ENCODE results near the gene AEN.

Gene AEN

GRCh38 chr15:88652456-88653199 is 31.5 kb downstream of the AEN start:
- Histone ChIP-seq H3K4me3 (ENCODE audit: low read depth, low read length) (no peak overlapping the region), H3K27me3 (ENCODE audit: control insufficient read depth, insufficient read depth, low read length) (no peaks in the 10 kb centered on the region), H3K36me3 (ENCODE audit: control insufficient read depth, insufficient read depth, low read length) (no peaks in the 10 kb centered on the region), H3K9me3 (ENCODE audit: control insufficient read depth, insufficient read depth, low read length) (no peaks in the 10 kb centered on the region), H3K9ac (ENCODE audit: low read depth, low read length) (no peak overlapping the region), H3K27ac (ENCODE audit: low read depth, low read length) (no peak overlapping the region), H3K4me1 (ENCODE audit: control insufficient read depth, insufficient read depth, low read length) (peaks cover 12% of the 10 kb centered on the region)

DNA sequence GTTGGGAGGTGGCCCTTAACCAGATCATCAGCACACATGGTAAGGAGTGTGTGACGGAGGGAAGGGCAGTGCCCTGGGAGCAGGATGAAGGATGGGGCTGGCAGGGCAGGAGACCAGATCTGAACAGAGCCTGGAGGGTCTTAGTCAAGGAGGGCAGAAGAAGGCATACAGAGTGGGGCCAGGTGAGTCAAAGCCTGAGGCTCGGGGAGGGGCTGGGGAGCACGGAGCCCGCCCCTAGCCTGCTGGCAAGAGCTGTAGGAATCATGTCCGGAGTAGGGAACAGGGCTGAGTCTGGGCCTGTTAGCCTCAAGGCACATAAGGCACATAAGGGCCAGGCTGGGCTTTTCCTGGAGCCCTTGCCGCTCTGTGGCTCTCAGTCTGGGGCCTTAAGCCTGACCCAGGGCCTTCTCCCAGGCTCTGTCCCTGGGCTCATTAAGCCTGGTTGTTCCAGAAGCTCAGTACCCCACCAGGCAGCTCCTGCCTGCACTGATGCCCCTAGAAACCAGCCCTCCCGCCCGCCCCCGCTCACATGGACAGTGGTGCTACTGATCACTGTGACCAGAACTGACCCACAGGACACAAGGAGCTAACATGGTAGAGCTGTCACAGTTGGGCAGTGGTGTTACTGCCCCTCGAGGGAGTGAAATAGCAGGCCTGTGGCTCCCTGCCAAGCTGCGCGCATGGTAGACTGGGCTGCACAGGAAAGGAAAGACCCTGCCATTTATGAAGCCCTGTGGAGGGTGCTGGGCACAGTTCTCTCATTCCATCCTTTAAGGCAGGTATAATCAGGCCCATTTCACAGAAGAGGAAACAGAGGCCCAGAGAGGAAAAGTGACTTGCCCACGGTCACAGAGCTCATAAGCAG is 32.3 kb downstream of the AEN start:
- H3K4me3 ChIP-seq (ENCODE audit: low read depth, low read length): no peak overlapping the region
- no peaks in the 10 kb centered on the region for H3K36me3 ChIP-seq (ENCODE audit: control insufficient read depth, insufficient read depth, low read length)
- H3K4me1 ChIP-seq (ENCODE audit: control insufficient read depth, insufficient read depth, low read length): peaks cover 14% of the 10 kb centered on the region
- H3K9ac ChIP-seq (ENCODE audit: low read depth, low read length): no peak overlapping the region
- H3K9me3 ChIP-seq (ENCODE audit: control insufficient read depth, insufficient read depth, low read length): no peaks in the 10 kb centered on the region
- H3K27me3 ChIP-seq (ENCODE audit: control insufficient read depth, insufficient read depth, low read length): no peaks in the 10 kb centered on the region
- no peak overlapping the region for H3K27ac ChIP-seq (ENCODE audit: low read depth, low read length)

GRCh38 chr15:88654430-88655102 is 33.4 kb downstream of the AEN start:
- Histone ChIP-seq H3K27me3 (ENCODE audit: control insufficient read depth, insufficient read depth, low read length) (no peaks in the 10 kb centered on the region), H3K9ac (ENCODE audit: low read depth, low read length) (no peak overlapping the region), H3K4me3 (ENCODE audit: low read depth, low read length) (no peak overlapping the region), H3K27ac (ENCODE audit: low read depth, low read length) (no peak overlapping the region), H3K36me3 (ENCODE audit: control insufficient read depth, insufficient read depth, low read length) (no peaks in the 10 kb centered on the region), H3K9me3 (ENCODE audit: control insufficient read depth, insufficient read depth, low read length) (no peaks in the 10 kb centered on the region), H3K4me1 (ENCODE audit: control insufficient read depth, insufficient read depth, low read length) (peaks cover 16% of the 10 kb centered on the region)

- Histone ChIP-seq H3K4me3 (ENCODE audit: low read depth, low read length) (no peak overlapping the region), H3K27me3 (ENCODE audit: control insufficient read depth, insufficient read depth, low read length) (no peaks in the 10 kb centered on the region), H3K9me3 (ENCODE audit: control insufficient read depth, insufficient read depth, low read length) (no peaks in the 10 kb centered on the region), H3K9ac (ENCODE audit: low read depth, low read length) (no peak overlapping the region), H3K27ac (ENCODE audit: low read depth, low read length) (no peak overlapping the region), H3K4me1 (ENCODE audit: control insufficient read depth, insufficient read depth, low read length) (peaks cover 16% of the 10 kb centered on the region), H3K36me3 (ENCODE audit: control insufficient read depth, insufficient read depth, low read length) (no peaks in the 10 kb centered on the region)
Observed at GRCh38 chr15:88655103-88655553, 34.0 kb downstream of the AEN start.

- Histone ChIP-seq H3K9ac (ENCODE audit: low read depth, low read length) (no peak overlapping the region), H3K27ac (ENCODE audit: low read depth, low read length) (no peak overlapping the region), H3K36me3 (ENCODE audit: control insufficient read depth, insufficient read depth, low read length) (no peaks in the 10 kb centered on the region), H3K9me3 (ENCODE audit: control insufficient read depth, insufficient read depth, low read length) (no peaks in the 10 kb centered on the region), H3K27me3 (ENCODE audit: control insufficient read depth, insufficient read depth, low read length) (no peaks in the 10 kb centered on the region), H3K4me1 (ENCODE audit: control insufficient read depth, insufficient read depth, low read length) (peaks cover 16% of the 10 kb centered on the region), H3K4me3 (ENCODE audit: low read depth, low read length) (no peak overlapping the region)
Observed at GRCh38 chr15:88655800-88656488, 34.8 kb downstream of the AEN start.

GRCh38 chr15:88656760-88657221 is 35.7 kb downstream of the AEN start:
- H3K27me3 ChIP-seq (ENCODE audit: control insufficient read depth, insufficient read depth, low read length): no peaks in the 10 kb centered on the region
- peaks cover 11% of the 10 kb centered on the region for H3K4me1 ChIP-seq (ENCODE audit: control insufficient read depth, insufficient read depth, low read length)
- H3K4me3 ChIP-seq (ENCODE audit: low read depth, low read length): no peak overlapping the region
- H3K9ac ChIP-seq (ENCODE audit: low read depth, low read length): no peak overlapping the region
- no peaks in the 10 kb centered on the region for H3K36me3 ChIP-seq (ENCODE audit: control insufficient read depth, insufficient read depth, low read length)
- H3K27ac ChIP-seq (ENCODE audit: low read depth, low read length): no peak overlapping the region
- H3K9me3 ChIP-seq (ENCODE audit: control insufficient read depth, insufficient read depth, low read length): no peaks in the 10 kb centered on the region

- Histone ChIP-seq H3K4me1 (ENCODE audit: control insufficient read depth, insufficient read depth, low read length) (peaks cover 10% of the 10 kb centered on the region), H3K27me3 (ENCODE audit: control insufficient read depth, insufficient read depth, low read length) (no peaks in the 10 kb centered on the region), H3K4me3 (ENCODE audit: low read depth, low read length) (no peak overlapping the region), H3K9ac (ENCODE audit: low read depth, low read length) (no peak overlapping the region), H3K27ac (ENCODE audit: low read depth, low read length) (no peak overlapping the region), H3K36me3 (ENCODE audit: control insufficient read depth, insufficient read depth, low read length) (no peaks in the 10 kb centered on the region), H3K9me3 (ENCODE audit: control insufficient read depth, insufficient read depth, low read length) (no peaks in the 10 kb centered on the region)
Observed at GRCh38 chr15:88657326-88658069, 36.4 kb downstream of the AEN start.

- H3K4me3 ChIP-seq (ENCODE audit: low read depth, low read length): no peak overlapping the region
- H3K27ac ChIP-seq (ENCODE audit: low read depth, low read length): no peak overlapping the region
Observed at GRCh38 chr15:88658070-88658965, 37.2 kb downstream of the AEN start.

DNA sequence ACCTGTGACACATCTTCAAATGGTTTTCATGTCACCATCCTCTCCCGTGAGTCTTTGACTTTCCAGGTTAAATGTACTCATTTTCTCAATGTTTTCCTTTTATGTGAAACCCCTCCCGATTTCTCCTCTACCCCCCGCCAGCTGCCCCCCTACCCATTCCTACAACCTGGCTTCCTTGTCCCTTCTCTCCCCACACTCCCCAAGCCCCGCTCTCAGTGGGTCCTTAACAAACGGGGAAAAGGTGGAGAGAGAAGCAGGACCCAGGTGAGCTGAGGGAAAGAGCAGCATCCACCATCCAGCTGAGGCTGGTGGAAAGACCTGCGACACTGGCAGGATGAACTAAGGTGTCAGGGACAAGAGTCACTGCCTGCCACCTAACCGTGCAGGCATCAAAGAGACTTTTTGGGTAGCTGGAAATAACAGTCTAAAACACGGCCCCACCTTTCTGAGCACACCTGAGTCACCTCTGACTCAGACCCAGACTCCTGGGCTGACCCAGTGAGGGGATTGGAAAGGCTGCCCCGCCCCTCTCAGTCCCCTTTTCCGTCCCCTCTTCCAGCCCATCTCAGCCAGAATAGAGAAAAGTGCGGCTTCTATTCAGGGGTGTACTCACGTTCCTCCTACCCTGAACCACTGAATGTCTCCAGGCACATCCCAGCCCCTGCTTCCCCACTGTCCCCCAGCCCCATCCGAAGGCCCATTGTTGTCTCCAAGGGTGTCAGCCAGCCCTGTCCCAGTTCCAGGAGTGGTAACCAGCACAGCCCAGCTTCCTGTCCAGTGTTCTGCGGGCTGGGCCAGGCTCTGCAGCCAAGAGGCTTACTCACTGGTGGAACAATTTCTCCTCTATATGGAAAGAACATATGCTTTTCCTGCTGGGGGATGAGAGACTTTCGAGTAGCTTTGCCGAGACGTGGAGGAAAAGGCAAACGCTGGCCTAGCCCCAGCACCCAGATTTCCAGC is 38.1 kb downstream of the AEN start:
- Histone ChIP-seq H3K9me3 (ENCODE audit: control insufficient read depth, insufficient read depth, low read length) (no peaks in the 10 kb centered on the region), H3K27me3 (ENCODE audit: control insufficient read depth, insufficient read depth, low read length) (no peaks in the 10 kb centered on the region), H3K4me3 (ENCODE audit: low read depth, low read length) (no peak overlapping the region), H3K9ac (ENCODE audit: low read depth, low read length) (no peak overlapping the region), H3K27ac (ENCODE audit: low read depth, low read length) (no peak overlapping the region), H3K36me3 (ENCODE audit: control insufficient read depth, insufficient read depth, low read length) (no peaks in the 10 kb centered on the region), H3K4me1 (ENCODE audit: control insufficient read depth, insufficient read depth, low read length) (0 out of 2 replicates have a peak, but pooled peaks cover 4% of the 10 kb centered on the region)

More at GRCh38 chr15:88658070-88658965, 37.2 kb downstream of the AEN start:
- Histone ChIP-seq H3K9ac (ENCODE audit: low read depth, low read length) (no peak overlapping the region), H3K4me1 (ENCODE audit: control insufficient read depth, insufficient read depth, low read length) (0 out of 2 replicates have a peak, but pooled peaks cover 4% of the 10 kb centered on the region), H3K27me3 (ENCODE audit: control insufficient read depth, insufficient read depth, low read length) (no peaks in the 10 kb centered on the region), H3K36me3 (ENCODE audit: control insufficient read depth, insufficient read depth, low read length) (no peaks in the 10 kb centered on the region), H3K9me3 (ENCODE audit: control insufficient read depth, insufficient read depth, low read length) (no peaks in the 10 kb centered on the region)
